Astrocyte (in vitro differentiated cells and primary cell): Measurements from ENCODE around the gene BTN2A1.

Experiments used
- EZH2 ChIP-seq: IDR thresholded peaks from 2 replicates; pipeline ENCODE4 v1.6.1; 2012; ENCODE audit warnings: mild to moderate bottlenecking, low read length, inconsistent platforms; ENCODE audit not compliant: insufficient read depth
- TF ChIP-seq, protein P1 (sequence below): IDR thresholded peaks from 2 replicates; pipeline ENCODE4 v1.5.1; 2011; ENCODE audit warnings: low read depth, mild to moderate bottlenecking, inconsistent platforms, low read length, moderate library complexity; ENCODE audit not compliant: insufficient read depth

DNA sequence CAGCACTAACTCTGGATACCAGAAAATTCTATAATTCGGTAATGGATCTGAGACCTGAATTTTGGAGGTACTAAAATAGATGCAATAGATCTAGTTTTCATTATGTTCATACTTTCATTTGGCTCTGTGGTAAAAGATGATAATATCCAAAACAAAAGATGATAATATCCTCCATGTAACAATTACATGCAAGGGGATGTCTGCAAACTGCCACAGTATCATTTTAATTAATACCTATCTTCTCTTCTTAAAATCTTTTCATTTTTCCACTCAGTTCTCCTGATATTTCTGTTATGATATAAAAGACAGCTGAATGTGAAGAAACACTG lies 15.6 kb downstream of the BTN2A1 start:
- TF ChIP-seq, protein P1, sequence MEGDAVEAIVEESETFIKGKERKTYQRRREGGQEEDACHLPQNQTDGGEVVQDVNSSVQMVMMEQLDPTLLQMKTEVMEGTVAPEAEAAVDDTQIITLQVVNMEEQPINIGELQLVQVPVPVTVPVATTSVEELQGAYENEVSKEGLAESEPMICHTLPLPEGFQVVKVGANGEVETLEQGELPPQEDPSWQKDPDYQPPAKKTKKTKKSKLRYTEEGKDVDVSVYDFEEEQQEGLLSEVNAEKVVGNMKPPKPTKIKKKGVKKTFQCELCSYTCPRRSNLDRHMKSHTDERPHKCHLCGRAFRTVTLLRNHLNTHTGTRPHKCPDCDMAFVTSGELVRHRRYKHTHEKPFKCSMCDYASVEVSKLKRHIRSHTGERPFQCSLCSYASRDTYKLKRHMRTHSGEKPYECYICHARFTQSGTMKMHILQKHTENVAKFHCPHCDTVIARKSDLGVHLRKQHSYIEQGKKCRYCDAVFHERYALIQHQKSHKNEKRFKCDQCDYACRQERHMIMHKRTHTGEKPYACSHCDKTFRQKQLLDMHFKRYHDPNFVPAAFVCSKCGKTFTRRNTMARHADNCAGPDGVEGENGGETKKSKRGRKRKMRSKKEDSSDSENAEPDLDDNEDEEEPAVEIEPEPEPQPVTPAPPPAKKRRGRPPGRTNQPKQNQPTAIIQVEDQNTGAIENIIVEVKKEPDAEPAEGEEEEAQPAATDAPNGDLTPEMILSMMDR = no peak
- TF ChIP-seq EZH2 = no peak
